Fibroblast of skin of scalp (primary cell): ENCODE data around the gene EME2.
"Not testable (repeated sequence)": the region's sequence is repeated elsewhere in the genome, so short reads cannot be mapped to it uniquely, and the experiment has no call there.

Experiments
- DNase-seq: peaks from one replicate; pipeline ENCODE4 v3.0.0-alpha.2; 2013

Gene EME2

DNA sequence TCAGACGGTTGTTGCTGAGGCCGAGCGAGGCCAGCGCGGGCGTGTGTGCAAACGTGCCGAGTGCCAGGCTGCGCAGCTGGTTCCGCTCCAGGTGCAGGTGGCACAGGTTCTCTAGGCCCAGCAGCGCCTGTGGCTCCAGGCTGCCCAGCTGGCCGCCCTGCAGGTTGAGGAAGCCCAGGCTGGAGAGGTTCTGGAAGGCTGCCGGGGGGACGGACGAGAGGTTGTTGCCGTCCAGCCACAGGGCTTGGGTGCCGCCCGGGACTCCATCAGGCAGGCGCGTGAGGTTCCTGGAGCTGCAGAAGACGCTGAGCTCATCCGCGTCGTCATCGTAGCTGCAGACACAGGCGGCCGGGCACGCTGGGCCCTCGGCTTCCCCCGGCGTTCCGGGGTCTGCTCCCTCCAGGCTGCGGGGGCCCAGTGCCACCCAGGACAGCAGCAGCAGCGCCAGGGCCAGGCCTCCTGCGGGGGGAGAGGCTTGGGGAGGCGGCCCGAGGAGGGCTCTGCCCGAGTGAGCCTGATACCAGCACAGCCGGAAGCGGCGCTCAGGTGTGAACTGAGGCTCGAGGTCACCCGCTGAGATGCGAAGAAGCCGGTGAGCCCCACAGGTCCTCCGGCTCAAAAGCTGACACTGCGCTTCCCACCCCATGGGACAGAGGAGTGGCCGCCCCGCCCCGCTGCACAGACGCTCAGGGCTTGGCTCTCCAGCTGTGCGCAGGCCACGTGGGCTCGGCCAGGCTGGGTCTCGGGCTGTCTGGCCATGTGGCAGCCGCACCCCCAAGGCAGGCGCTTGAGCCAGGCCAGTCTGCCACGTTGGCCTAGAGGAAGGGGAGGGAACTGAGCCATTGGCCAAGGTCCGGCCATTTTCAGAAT is 19.6 kb downstream of the EME2 start:
- no peak for DNase-seq

DNA sequence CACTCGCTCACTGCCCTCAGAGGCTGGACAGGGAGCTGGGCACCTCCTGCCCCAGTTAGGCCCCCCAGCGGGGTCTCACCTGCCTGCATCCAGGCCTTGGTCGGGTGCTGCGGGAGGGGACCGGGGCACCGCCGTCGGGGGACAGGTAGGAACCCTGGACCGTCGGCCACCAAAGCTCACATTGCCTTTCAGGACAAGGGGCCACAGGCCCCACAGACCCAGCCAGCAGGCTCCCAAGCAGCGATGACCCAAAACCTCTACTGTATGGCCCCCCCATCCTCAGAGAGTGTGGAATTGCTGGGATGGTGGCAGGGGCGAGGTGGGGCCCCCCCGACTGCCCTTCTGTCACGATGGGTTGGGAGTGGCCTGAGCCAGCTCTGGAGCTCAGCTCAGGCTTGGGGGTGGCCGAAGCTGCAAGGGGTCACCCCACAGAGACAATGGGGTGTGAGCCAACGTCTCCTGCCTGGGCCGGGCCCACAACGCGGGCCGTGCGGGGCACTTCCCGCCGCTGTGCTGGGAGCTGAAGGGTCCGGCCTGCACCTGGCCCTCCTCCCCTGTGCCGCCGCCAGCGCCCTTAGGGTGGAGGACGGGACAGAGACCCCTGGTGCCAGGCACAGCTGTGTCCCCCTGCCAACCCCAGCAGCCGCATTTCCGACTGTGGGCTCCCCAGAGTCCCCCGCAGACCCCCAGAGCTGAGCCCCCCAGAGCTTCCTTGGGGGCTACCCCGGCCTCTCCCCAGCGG is 20.4 kb downstream of the EME2 start:
- DNase-seq: no peak

DNA sequence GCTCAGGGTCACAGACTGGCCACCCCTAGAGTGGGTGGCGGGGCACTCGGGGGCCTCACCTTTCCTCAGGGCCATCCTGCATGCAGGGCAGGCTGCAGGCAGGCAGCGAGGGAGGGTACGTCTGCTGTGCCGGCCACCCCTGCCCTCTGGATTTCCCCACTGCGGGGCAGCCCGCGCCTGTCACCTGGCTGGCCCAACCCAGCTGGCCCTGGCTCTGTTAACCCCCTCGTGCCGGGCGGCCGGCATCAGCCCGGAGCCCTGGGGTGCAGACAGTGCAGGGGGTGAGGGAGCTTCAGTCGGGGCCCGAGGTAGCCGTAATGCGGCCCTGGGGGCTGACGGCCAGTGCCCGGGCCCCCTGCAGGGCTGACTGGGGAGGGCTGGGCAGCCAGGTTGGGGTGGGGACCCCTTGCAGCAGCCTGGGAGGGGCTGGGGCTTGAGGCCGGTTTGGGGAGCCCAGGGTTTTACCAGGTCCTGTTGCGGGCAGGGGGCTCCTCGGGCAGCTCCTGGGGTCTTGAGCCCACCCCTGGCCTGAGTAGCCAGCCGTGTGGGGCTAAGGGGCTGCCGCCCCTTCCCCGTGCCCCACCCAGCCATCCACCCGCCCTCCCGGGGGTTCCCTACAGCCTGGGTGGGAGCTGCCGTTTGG is 21.1 kb downstream of the EME2 start, which contains the start of gene IGFALS:
IGFALS (minus strand) TSS at position 128 of the 643 bp plus-strand sequence; CDS start at position 75, 53 bp downstream.
- no peak for DNase-seq

DNA sequence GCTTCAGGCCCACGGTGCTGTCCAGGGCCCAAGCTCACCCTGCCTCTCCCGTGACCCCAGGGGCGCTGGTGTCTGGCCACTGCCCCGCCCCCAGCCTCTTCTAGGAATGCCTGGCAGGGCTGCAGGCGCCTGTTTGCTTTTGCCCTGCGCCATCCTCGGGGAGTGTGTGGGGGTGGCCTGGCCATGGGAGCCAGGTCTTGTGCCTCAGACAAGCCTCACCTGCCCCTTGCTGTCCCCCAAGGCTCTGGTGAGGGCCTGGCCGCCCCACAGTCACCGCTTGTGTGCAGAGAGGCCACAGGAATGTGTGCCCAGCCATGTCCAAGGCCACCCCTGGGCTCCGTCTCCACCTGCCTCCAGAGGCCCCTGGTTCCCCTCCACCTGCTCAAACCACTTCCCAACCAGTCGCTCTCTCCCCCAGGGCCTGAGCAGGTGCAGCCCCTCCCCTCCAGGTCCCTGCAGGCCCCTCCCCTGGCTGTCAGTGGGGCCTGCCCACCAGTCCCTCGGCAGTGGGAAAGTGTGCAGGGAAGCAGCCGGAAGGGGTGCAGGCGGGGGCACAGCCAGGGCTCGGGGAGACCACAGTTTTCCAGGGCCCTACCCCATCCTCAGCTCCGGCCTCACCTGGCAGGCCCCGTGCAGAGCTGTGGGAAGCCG is 21.7 kb downstream of the EME2 start:
- no peak for DNase-seq

DNA sequence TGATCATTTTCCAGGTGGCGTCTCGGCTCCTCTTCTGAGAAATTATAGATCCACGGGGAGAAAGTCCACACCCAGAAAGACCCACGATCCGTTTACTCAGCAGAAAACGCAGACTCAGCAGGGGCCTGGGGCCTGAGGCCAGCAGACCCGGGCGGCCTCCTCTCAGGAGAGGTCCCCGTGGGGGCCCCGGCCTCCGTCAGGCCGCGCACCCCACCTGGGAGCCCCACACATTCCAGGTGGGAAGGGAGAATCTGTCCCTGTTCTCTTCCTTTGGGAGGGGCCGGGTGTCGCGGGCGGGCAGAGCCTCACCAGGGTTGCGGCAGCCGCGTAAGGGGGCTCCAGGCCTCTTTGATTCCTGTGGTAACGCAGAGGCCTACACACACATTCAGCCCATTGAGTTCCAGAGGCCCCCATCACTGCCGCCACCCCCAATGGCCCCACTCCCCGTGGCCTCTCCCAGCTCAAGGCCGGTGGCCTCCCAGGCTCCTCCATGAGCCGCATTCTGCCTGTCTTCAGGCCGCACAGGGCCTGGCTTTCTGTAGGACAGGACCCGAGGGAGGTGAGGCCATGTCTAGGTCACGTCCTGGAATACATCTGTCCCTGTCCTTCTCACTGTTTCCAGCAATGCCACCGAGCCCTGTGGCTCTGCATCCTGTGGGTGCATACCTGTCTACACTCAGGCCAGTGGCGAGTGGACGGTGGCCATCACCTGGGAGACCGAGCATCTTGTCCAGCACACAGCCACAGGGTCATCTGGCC is 22.5 kb downstream of the EME2 start:
- DNase-seq: no peak

DNA sequence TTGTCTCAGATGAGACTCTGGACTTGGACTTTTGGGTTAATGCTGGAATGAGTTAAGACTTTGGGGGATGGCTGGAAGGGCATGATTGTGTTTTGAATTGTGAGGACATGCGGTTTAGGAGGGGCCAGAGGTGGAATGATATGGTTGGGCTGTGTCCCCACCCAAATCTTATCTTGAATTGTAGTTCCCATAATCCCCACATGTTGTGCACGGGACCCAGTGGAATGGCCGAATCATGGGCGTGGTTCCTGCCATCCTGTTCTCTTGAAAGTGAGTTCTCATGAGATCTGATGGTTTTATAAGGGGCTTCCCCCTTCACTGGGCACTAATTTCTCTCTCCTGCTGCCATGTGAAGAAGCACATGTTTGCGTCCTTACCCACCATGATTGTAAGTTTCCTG is 26.7 kb downstream of the EME2 start:
- not testable (repeated sequence) for DNase-seq

DNA sequence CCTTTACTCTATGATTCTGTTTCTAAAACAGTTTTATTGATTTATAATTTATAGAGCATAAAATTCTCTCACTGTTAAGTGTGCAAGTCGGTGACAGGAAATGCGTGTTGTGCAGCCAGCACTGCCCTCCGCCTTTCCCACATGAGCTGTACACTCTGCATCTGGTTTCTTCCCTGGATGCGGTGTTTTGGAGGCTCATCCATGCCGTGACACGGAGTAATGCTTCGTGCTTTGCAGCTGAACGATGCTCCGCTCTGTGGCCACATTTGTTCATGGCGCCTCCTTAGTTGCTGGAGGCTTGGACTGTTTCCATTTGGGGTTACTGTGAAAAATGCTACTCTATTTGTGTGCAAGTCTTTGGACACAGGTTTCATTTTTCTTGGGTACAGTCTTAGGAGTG is 28.1 kb downstream of the EME2 start:
- no peak for DNase-seq

DNA sequence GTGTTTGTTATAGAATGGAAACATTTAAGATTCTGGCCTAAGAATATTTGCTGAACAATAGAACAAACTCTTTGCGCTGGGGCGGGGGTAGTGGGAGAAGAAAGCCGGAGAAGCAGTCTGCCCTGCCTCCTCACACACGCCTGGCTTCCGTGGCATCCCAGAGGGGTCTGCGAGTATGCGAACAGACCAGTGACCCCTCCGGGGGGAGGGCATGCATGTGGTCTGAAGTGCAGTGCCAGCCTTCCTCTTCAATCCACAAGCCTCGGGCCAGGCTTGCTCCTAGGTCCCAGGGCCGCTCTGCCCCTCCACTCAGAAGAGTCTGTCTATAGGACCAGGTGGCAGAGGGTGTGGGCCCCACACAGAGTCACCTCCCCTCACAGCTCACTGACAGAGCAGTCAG is 35.0 kb downstream of the EME2 start:
- no peak for DNase-seq

DNA sequence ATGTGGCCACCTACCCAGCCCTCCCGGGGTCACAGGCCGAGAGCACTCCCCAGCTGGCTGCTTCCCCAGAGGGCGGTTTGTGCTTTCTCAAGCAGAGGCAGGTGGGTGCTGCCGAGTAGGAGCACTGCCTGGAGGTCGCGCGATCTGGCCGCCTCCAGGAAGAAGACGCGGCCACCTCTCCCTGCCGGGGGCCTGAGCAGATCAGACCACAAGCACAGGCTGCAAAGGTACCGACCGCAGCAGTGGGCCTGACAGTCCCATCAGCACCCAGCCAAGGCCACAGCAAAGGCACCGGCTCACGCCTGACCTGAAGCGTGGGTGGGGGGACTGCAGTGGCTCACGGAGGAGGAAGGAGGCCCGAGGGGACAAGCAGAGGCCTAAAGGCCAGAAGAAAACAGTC is 36.1 kb downstream of the EME2 start:
- no peak for DNase-seq

DNA sequence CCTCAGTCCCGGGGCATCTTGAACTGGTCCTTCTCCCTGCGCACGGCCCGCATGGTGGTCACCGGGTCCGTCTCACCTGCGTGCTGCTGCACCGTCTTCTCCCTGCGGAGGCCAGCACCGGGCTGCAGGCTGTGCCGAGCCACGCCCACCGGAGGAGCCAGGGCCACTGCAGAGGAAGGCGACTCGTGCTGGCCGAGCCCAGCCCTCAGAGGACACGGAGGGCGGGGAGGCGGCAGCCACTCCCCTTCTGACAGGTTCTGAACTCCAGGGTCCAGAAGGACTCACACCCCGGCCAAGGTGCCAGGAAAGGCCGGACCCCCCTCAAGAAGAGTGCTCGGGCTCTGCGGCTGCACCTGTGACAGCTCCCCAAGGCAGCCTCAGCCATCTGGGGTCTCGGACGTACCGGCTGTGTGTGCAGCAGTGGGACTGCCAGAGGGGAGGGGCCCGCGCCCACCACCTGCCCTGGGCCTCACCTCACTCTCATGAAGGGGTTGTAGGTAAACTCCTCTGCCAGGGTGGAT is 36.7 kb downstream of the EME2 start:
- DNase-seq: no peak

DNA sequence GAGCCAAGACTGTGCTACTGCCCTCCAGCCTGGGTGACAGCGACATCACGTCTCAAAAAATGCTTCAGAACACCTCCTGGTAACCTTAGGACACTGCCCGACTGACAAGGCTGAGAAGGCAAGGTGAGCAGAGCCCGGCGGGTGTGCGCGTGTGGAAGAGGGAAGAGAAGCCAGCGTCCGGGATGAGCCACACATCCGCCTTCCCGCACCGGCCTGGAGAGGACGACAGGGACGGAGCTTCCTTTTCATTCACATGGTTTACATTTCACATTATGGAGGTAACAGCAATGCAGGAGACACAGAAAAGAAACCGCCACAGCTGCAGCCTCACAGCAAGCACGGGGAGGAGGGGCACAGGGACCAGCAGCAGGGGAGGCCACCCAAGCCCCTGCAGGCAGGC is 37.5 kb downstream of the EME2 start:
- no peak for DNase-seq

DNA sequence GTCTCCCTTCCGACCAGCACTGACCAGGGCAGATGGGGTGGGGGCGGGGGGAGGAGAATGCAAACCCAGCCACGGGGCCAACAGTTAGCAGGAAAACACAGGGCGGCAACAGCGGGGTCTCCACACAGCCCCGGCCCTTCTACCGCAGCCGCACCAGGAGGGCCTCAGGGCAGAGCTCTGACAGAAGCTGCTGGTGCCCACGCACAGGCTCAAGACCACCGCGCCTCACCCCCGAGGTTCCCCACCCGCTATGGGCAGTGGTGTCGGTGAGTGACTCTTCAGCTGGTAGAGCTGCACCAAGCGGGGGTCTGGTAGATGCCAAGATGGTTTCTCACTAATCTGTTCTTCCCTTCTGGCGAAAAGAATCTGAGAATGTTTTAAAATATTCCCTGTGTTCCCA is 37.9 kb downstream of the EME2 start:
- no peak for DNase-seq

DNA sequence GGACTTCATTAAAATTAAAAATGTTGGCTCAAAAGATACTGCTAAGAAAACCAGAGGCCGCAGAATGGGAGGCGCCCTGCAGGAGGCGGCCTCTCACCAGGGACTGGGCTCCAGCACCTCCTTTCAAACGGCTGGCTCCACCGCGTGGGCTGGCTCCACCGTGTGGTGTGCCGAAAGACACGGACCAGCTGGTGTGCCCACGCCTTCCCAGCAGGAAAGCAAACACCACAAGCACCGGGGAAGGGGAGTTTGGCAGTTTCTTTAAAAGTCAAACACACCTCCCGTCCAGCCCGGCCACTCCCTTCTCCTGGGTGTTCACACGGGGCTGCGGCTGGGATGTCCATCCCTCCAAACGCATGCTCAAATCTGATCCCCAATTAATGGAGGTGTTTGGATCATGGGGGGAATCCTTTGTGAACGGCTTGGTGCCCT is 40.1 kb downstream of the EME2 start:
- DNase-seq: peak; percentile 57

DNA sequence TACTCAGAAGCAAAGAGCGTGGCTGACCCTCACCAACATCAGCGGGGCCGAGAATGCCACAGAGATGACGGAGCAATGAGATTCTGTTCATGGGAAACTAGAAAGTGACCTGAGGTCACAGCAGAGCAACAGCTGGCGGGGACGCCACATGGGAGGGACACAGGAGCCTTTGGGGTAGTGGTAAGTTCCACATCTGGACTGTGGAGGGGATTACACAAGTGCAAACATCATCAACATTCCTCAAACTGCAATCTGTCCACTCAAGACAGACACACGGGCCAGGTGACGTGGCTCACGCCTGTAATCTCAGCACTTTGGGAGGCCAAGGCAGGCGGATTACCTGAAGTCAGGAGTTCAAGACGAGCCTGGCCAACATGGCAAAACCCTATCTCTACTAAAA is 42.9 kb downstream of the EME2 start:
- DNase-seq: no peak

DNA sequence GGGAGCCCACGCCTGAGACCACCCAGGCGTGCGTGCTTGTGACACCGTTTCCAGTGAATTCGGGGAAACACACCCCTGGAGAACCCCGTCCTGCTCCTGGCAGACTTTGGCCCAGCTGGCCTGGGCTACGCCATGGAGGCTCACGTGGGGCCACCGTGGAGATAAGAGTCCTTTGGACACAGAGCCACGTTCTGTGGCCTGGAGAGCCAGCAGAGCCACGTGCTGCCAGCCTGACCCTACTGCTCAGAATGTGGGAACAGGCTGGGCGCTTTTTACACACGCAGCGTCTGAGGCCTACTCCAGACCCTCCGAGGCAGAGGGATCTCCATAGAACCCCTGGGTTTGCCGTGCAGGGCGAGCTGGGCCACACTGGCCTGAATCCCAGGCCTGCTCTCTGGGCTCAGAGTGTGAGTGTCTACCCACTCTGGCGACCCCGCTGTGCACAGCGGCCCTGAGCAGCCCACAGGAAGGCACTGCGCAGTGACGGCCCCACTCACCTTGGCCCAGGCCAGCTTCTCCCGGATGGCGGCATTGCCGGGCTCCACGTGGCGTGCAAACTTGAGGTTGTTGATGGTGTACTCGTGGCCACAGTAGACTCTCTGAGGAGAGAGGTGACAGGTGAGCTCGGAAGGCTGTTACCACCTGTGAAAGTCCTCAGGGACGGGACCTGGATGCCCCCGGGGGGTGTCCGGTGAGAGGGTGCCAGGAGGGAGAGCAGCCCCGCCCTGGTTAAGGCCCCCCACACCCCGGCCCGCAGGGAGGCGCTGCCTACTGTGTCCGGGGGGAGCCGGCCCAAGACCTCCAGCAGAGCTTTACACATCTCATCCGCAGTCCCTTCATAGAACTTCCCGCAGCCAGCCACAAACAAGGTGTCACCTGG is 44.0 kb downstream of the EME2 start:
- no peak for DNase-seq

DNA sequence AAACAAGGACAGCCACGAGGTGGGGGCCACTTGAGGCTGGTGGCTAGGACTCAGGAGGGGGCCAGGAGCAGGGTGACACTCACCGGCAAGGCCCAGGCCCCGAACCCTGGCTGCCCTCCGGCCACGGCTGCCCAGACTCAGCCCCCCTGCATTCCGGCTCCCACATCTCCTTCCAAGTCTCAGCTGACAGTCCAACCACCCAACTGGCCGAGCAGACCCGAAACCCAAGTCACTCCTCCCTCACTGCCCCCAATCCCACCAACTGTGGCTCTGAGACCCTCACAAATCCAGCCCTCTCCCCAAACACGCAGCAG is 44.6 kb downstream of the EME2 start:
- DNase-seq: no peak

DNA sequence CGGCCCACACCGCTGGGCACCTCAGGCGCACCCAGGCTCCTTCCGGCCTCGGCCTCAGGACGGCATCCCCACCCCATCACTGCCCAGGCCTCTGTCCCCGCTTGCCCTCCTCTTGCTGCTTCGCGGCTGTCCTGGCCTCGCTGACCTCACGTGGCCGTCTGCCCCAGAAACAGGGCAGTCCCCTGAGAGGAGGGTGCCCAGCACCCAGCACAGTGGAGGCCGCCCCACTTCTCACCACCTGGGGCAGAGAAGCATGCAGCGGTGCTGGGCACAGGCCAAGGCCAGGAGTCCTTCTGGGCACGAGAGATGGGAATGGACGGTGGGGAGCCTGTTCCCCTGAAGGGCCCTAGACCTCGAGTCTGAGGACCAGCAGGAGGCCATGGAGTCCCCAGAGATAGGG is 45.1 kb downstream of the EME2 start:
- no peak for DNase-seq

DNA sequence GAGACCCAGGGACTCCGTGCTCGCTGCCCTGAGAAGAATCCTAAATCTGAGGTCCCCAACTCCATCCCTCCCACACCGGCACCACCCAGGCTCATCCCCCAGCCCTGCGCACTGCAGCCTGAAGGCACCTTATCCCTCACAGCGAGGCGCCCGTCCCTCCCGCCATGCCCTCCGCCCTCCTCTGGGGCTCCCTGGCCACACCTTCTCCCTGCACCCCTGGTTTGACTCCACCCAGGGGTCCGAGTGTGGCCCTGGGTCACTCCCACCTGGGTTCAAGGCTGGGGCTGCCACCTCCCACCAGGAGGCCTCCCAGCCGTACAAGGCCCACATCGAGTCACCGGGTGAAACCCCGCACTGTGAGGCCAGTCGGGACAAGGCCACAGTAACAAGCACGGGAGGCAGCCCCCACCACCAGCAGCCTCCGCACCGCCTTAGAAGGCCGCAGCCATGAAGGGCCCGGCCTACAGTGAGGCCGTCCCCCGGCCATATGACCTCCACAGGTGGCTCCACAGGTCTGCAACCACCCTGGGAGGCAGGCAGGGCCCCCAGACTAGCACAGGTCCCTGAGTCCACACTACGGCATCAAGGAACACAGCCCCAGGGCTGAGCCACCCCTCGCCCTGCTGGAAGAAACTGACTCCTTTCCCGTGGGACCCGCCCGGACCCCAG is 45.7 kb downstream of the EME2 start:
- DNase-seq: no peak

DNA sequence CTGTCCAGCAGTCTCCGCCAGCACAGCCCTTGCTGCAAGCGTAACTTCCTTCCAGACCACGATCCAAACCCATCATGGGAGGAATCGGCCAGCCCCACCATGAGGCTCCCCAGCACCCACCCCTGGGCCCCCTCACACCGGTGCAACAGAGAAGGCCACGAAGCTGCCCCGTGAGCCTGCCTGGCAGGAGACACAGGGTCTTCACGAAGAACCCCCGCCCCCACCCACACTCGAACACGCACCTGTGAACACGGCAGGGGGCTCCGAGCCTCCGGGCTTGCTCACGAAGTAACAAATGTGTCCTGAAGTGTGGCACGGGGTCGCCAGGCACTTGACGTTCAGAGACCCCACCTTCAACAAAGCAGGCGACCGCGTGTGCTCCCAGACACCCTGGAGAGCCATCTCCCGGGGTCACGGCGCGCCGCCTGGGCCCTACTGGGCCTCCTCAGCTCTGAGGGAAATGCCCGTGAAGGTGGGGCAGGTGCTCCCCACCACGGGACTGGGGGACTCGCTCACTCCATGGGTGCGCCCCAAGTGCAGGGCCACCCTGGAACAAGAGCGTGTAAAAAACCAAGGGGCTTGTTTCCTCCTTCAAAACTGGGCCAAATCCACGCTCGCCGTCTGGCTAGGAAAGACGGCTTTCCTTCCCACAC is 46.4 kb downstream of the EME2 start:
- DNase-seq: no peak

DNA sequence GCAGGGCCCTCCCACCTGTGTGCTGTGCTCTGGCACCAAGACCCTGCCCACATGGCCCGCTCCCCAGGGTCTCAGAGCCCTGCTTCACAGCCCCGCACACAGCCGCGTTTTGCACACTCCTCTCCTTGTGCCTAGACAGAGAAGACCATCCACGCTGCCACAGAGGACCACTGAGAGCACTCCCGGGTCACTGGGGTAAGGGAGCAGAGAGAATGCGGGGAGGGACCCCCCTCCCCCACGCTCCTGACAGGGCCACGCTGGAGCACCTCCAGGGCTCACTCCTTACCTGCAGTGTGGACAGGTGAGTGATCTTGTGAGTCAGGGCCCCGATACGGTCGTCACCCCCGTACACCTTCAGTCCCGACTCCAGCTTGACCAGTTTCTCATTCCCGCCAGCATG is 47.0 kb downstream of the EME2 start:
- DNase-seq: no peak
